Neural progenitor cell (in vitro differentiated cells): ENCODE data around the gene CORO7. TPM values are rescaled to one million over a fixed set of nuclear protein-coding genes. Genes with fewer than 3 reads are reported as not detected.

Experiments used
- DNase-seq: peaks from one replicate; pipeline ENCODE4 v3.0.0-alpha.2; 2016; ENCODE audit warnings: low spot score
- H2AFZ ChIP-seq: fragments of 200-600 bp; sonication (generic); replicated peaks from 2 replicates; pipeline ENCODE4 v1.6.1; 2016; ENCODE audit warnings: antibody characterized with exemption
- H3F3A ChIP-seq: fragments of 200-600 bp; sonication (generic); 2 replicates; pipeline ENCODE4 v1.6.1; 2016; ENCODE audit warnings: antibody characterized with exemption, low read depth
- H3K27ac ChIP-seq: fragments of 200-600 bp; sonication (generic); 2 replicates; pipeline ENCODE4 v1.5.1; 2016; ENCODE audit warnings: mild to moderate bottlenecking
- H3K27me3 ChIP-seq: fragments of 200-600 bp; sonication (generic); 2 replicates; pipeline ENCODE4 v1.6.1; 2016; ENCODE audit warnings: mild to moderate bottlenecking, moderate library complexity
- H3K36me3 ChIP-seq: fragments of 200-600 bp; sonication (generic); 2 replicates; pipeline ENCODE4 v1.5.1; 2016
- H3K4me1 ChIP-seq: fragments of 200-600 bp; sonication (generic); 2 replicates; pipeline ENCODE4 v1.6.1; 2016; ENCODE audit warnings: mixed run types
- H3K4me2 ChIP-seq: fragments of 200-600 bp; sonication (generic); 2 replicates; pipeline ENCODE4 v1.6.1; 2016
- H3K4me3 ChIP-seq: fragments of 200-600 bp; sonication (generic); 2 replicates; pipeline ENCODE4 v1.5.1; 2016
- H3K79me2 ChIP-seq: fragments of 200-600 bp; sonication (generic); 2 replicates; pipeline ENCODE4 v1.6.1; 2016; ENCODE audit warnings: low read depth
- H3K9ac ChIP-seq: fragments of 200-600 bp; sonication (generic); 2 replicates; pipeline ENCODE4 v1.6.1; 2016
- H3K9me3 ChIP-seq: fragments of 200-600 bp; sonication (generic); 2 replicates; pipeline ENCODE4 v1.5.1; 2016; ENCODE audit warnings: low read depth
- H4K20me1 ChIP-seq: fragments of 200-600 bp; sonication (generic); 2 replicates; pipeline ENCODE4 v1.6.1; 2016; ENCODE audit warnings: low read depth
- H3K27ac Mint-ChIP-seq: 3 replicates; pipeline ENCODE4 v1.8.0; 2021; ENCODE audit warnings: mixed read lengths
- H3K27me3 Mint-ChIP-seq: 2 replicates; pipeline ENCODE4 v1.8.0; 2022; ENCODE audit warnings: low read depth, mild to moderate bottlenecking, inconsistent platforms, moderate library complexity, mixed read lengths; ENCODE audit not compliant: insufficient read depth
- H3K36me3 Mint-ChIP-seq: 3 replicates; pipeline ENCODE4 v1.8.0; 2021; ENCODE audit warnings: mixed read lengths
- H3K4me1 Mint-ChIP-seq: 3 replicates; pipeline ENCODE4 v1.8.0; 2021; ENCODE audit warnings: mixed read lengths
- H3K4me3 Mint-ChIP-seq: 3 replicates; pipeline ENCODE4 v1.8.0; 2021; ENCODE audit warnings: mild to moderate bottlenecking, moderate library complexity, mixed read lengths
- H3K9me3 Mint-ChIP-seq: 3 replicates; pipeline ENCODE4 v1.8.0; 2020; ENCODE audit warnings: mixed read lengths
- CTCF ChIP-seq: fragments of 200-600 bp; sonication (generic); IDR thresholded peaks from 2 replicates; pipeline ENCODE4 v1.5.1; 2017; ENCODE audit warnings: antibody characterized with exemption, mild to moderate bottlenecking
- EZH2 ChIP-seq: fragments of 200-600 bp; sonication (generic); IDR thresholded peaks from 2 replicates; pipeline ENCODE4 v1.6.1; 2017; ENCODE audit warnings: antibody characterized with exemption, mild to moderate bottlenecking, moderate library complexity
- EZH2phosphoT487 ChIP-seq: fragments of 200-600 bp; sonication (generic); IDR thresholded peaks from 2 replicates; pipeline ENCODE4 v1.6.1; 2017; ENCODE audit warnings: antibody characterized with exemption
- total RNA-seq: library from RNA; depleted of rRNA; stranded (reverse); fragments of >200 nt; gene quantifications from 2 replicates; pipeline ENCODE4 v1.2.3, GENCODE V29; 2015; ENCODE audit warnings: low replicate concordance

The CORO7 gene
- total RNA-seq, 1 donor from 2014 or later: 6.8 TPM

GRCh38 chr16:4460936-4461249 is 44.5 kb upstream of the CORO7 start:
- peaks cover 18% of the 10 kb centered on the region for H3F3A ChIP-seq
- H3K27me3 ChIP-seq: no peaks in the 10 kb centered on the region
- TF ChIP-seq CTCF (no peak), EZH2phosphoT487 (no peak), EZH2 (no peak)
- no peak overlapping the region for H3K9ac ChIP-seq
- H3K9me3 ChIP-seq: no peaks in the 10 kb centered on the region
- Mint-ChIP-seq H3K36me3 (peaks cover 8% of the 10 kb centered on the region), H3K27ac (no peak overlapping the region), H3K4me3 (no peak overlapping the region), H3K4me1 (peaks cover 12% of the 10 kb centered on the region), H3K9me3 (no peaks in the 10 kb centered on the region), H3K27me3 (peaks cover 2% of the 10 kb centered on the region)
- H3K27ac ChIP-seq: peak overlapping the region; percentile 46
- H3K36me3 ChIP-seq: no peaks in the 10 kb centered on the region
- no peak overlapping the region for H2AFZ ChIP-seq
- H3K4me1 ChIP-seq: peaks cover 6% of the 10 kb centered on the region
- DNase-seq: no peak
- peaks cover 7% of the 10 kb centered on the region for H4K20me1 ChIP-seq
- no peak overlapping the region for H3K4me2 ChIP-seq
- H3K4me3 ChIP-seq: no peak overlapping the region
- H3K79me2 ChIP-seq: no peaks in the 10 kb centered on the region

GRCh38 chr16:4455951-4456350 is 39.6 kb upstream of the CORO7 start:
- Mint-ChIP-seq H3K27me3 (no peaks in the 10 kb centered on the region), H3K9me3 (no peaks in the 10 kb centered on the region), H3K36me3 (peaks cover 9% of the 10 kb centered on the region), H3K27ac (no peak overlapping the region), H3K4me3 (no peak overlapping the region), H3K4me1 (peaks cover 2% of the 10 kb centered on the region)
- peaks cover 1% of the 10 kb centered on the region for H3K4me1 ChIP-seq
- H2AFZ ChIP-seq: no peak overlapping the region
- H4K20me1 ChIP-seq: peaks cover 18% of the 10 kb centered on the region
- no peak overlapping the region for H3K9ac ChIP-seq
- no peaks in the 10 kb centered on the region for H3K9me3 ChIP-seq
- no peaks in the 10 kb centered on the region for H3K36me3 ChIP-seq
- no peak for TF ChIP-seq EZH2
- no peak for TF ChIP-seq CTCF
- TF ChIP-seq EZH2phosphoT487: no peak
- no peaks in the 10 kb centered on the region for H3K27me3 ChIP-seq
- no peaks in the 10 kb centered on the region for H3K79me2 ChIP-seq
- no peak overlapping the region for H3K27ac ChIP-seq
- H3K4me3 ChIP-seq: no peak overlapping the region
- DNase-seq: no peak
- peaks cover 9% of the 10 kb centered on the region for H3F3A ChIP-seq
- no peak overlapping the region for H3K4me2 ChIP-seq

GRCh38 chr16:4455081-4455480 is 38.7 kb upstream of the CORO7 start:
- H3K4me1 ChIP-seq: no peaks in the 10 kb centered on the region
- Mint-ChIP-seq H3K36me3 (peaks cover 8% of the 10 kb centered on the region), H3K27ac (no peak overlapping the region), H3K27me3 (peaks cover 2% of the 10 kb centered on the region), H3K4me1 (no peaks in the 10 kb centered on the region), H3K4me3 (no peak overlapping the region), H3K9me3 (no peaks in the 10 kb centered on the region)
- peaks cover 21% of the 10 kb centered on the region for H4K20me1 ChIP-seq
- TF ChIP-seq CTCF: no peak
- TF ChIP-seq EZH2phosphoT487: no peak
- no peak for TF ChIP-seq EZH2
- H3K9ac ChIP-seq: no peak overlapping the region
- no peak overlapping the region for H3K4me3 ChIP-seq
- DNase-seq: no peak
- H3K9me3 ChIP-seq: no peaks in the 10 kb centered on the region
- no peaks in the 10 kb centered on the region for H3K36me3 ChIP-seq
- no peak overlapping the region for H3K4me2 ChIP-seq
- no peak overlapping the region for H3K27ac ChIP-seq
- no peak overlapping the region for H2AFZ ChIP-seq
- peaks cover 3% of the 10 kb centered on the region for H3F3A ChIP-seq
- H3K27me3 ChIP-seq: no peaks in the 10 kb centered on the region
- H3K79me2 ChIP-seq: no peaks in the 10 kb centered on the region

GRCh38 chr16:4454623-4455022 is 38.2 kb upstream of the CORO7 start:
- H3K36me3 ChIP-seq: no peaks in the 10 kb centered on the region

More at GRCh38 chr16:4454623-4455022, 38.2 kb upstream of the CORO7 start:
- H3K27ac Mint-ChIP-seq: no peak overlapping the region
- peaks cover 21% of the 10 kb centered on the region for H4K20me1 ChIP-seq
- DNase-seq: peak; percentile 43
- H3K27ac ChIP-seq: no peak overlapping the region
- H3F3A ChIP-seq: no peaks in the 10 kb centered on the region
- no peaks in the 10 kb centered on the region for H3K4me1 Mint-ChIP-seq
- no peaks in the 10 kb centered on the region for H3K9me3 Mint-ChIP-seq
- no peaks in the 10 kb centered on the region for H3K79me2 ChIP-seq
- no peak for TF ChIP-seq CTCF
- TF ChIP-seq EZH2phosphoT487: no peak
- TF ChIP-seq EZH2: no peak
- H3K9ac ChIP-seq: no peak overlapping the region
- H3K27me3 ChIP-seq: no peaks in the 10 kb centered on the region
- H3K4me2 ChIP-seq: no peak overlapping the region
- H3K27me3 Mint-ChIP-seq: peaks cover 2% of the 10 kb centered on the region
- no peak overlapping the region for H2AFZ ChIP-seq
- peaks cover 5% of the 10 kb centered on the region for H3K36me3 Mint-ChIP-seq
- no peaks in the 10 kb centered on the region for H3K9me3 ChIP-seq
- no peak overlapping the region for H3K4me3 ChIP-seq
- no peaks in the 10 kb centered on the region for H3K4me1 ChIP-seq
- no peak overlapping the region for H3K4me3 Mint-ChIP-seq
